CD8-positive, alpha-beta memory T cell (primary cell): ENCODE data around the gene BTBD9. TPM values are rescaled to one million over a fixed set of nuclear protein-coding genes. Genes with fewer than 3 reads are reported as not detected.

Experiments
- CTCF ChIA-PET: fragments of 350-600 bp; sonication (Branson Sonifier 250); formaldehyde crosslinking; loops from one replicate; lab custom pipeline; 2021; ENCODE audit warnings: antibody characterized with exemption; lab: Charles Lee
- POLR2A ChIA-PET: fragments of 350-600 bp; sonication (Branson Sonifier 250); formaldehyde crosslinking; loops from one replicate; lab custom pipeline; 2021; ENCODE audit warnings: antibody characterized with exemption; lab: Charles Lee
- DNase-seq, 5 donors: peaks; one replicate each; pipeline versions ENCODE4 v3.0.0 to v3.0.0-alpha.2; 2020 to 2022; ENCODE audit warnings: mixed read lengths in 1 of 5
- H3K27ac ChIP-seq: one replicate; pipeline ENCODE4 v1.7.0; 2013; ENCODE audit warnings: low read depth, mild to moderate bottlenecking, low read length, moderate library complexity
- H3K27me3 ChIP-seq: 2 replicates; pipeline ENCODE4 v1.7.0; 2013; ENCODE audit warnings: low read length, mild to moderate bottlenecking; ENCODE audit not compliant: insufficient read depth, poor library complexity, severe bottlenecking
- H3K36me3 ChIP-seq: 2 replicates; pipeline ENCODE4 v1.7.0; 2013; ENCODE audit warnings: mild to moderate bottlenecking, low read length, moderate library complexity; ENCODE audit not compliant: insufficient read depth
- H3K4me1 ChIP-seq: 2 replicates; pipeline ENCODE4 v1.7.0; 2013; ENCODE audit warnings: mild to moderate bottlenecking, low read length, moderate library complexity; ENCODE audit not compliant: insufficient read depth
- H3K4me3 ChIP-seq: 2 replicates; pipeline ENCODE4 v1.7.0; 2013; ENCODE audit warnings: mild to moderate bottlenecking, low read length
- H3K9me3 ChIP-seq: 2 replicates; pipeline ENCODE4 v1.7.0; 2013; ENCODE audit warnings: mild to moderate bottlenecking, low read length
- H3K27ac Mint-ChIP-seq, 8 donors: one replicate each; pipeline ENCODE4 v1.8.0; 2020 to 2021; ENCODE audit warnings: mixed read lengths in 8 of 8, mild to moderate bottlenecking in 6 of 8, inconsistent platforms in 3 of 8, moderate library complexity in 3 of 8
- H3K27me3 Mint-ChIP-seq, 2 donors: one replicate each; pipeline ENCODE4 v1.8.0; 2020 to 2021; ENCODE audit warnings: mixed read lengths in 2 of 2, mild to moderate bottlenecking in 1 of 2, moderate library complexity in 1 of 2
- H3K36me3 Mint-ChIP-seq, 3 donors: one replicate each; pipeline ENCODE4 v1.8.0; 2020 to 2021; ENCODE audit warnings: mixed read lengths in 3 of 3, inconsistent platforms in 1 of 3, mild to moderate bottlenecking in 1 of 3
- H3K4me1 Mint-ChIP-seq, 3 donors: one replicate each; pipeline ENCODE4 v1.8.0; 2020 to 2021; ENCODE audit warnings: mixed read lengths in 3 of 3, inconsistent platforms in 1 of 3, mild to moderate bottlenecking in 1 of 3
- H3K4me3 Mint-ChIP-seq, 7 donors: one replicate each; pipeline ENCODE4 v1.8.0; 2020 to 2021; ENCODE audit warnings: mixed read lengths in 7 of 7, mild to moderate bottlenecking in 6 of 7, moderate library complexity in 4 of 7, inconsistent platforms in 2 of 7
- H3K9me3 Mint-ChIP-seq, 5 donors: one replicate each; pipeline ENCODE4 v1.8.0; 2020 to 2022; ENCODE audit warnings: mixed read lengths in 5 of 5, mild to moderate bottlenecking in 3 of 5, moderate library complexity in 2 of 5, inconsistent platforms in 1 of 5
- polyA plus RNA-seq: library from polyadenylated mRNA; unstranded; fragments of 300-500 nt; fragmentation: Illumina TruSeq; gene quantifications from one replicate; pipeline ENCODE4 v1.2.3, GENCODE V29; 2021
- total RNA-seq, 2 experiments: library from RNA; stranded (reverse); gene quantifications; one replicate each; pipeline ENCODE4 v1.2.3, GENCODE V29; 2021

BTBD9 gene
- total and polyA plus RNA-seq, 3 experiments from 2014 or later = 12.2 to 17.7 (median 14.9) TPM

GRCh38 chr6:38259736-38260135 lies 380.0 kb downstream of the BTBD9 start:
- H3K27me3 ChIP-seq = no peaks in the 10 kb centered on the region
- peaks cover 0 to 1% (median 0%) of the 10 kb centered on the region in 3 donors for H3K4me1 Mint-ChIP-seq
- no peaks in the 10 kb centered on the region for H3K27me3 Mint-ChIP-seq
- H3K4me3 Mint-ChIP-seq = no peak overlapping the region
- H3K36me3 ChIP-seq = no peaks in the 10 kb centered on the region
- peaks cover 0 to 4% (median 0%) of the 10 kb centered on the region in 5 donors for H3K9me3 Mint-ChIP-seq
- no peak overlapping the region for H3K27ac ChIP-seq
- no peak for DNase-seq
- no peaks in the 10 kb centered on the region for H3K9me3 ChIP-seq
- POLR2A ChIA-PET = no interaction called here
- H3K4me1 ChIP-seq = no peaks in the 10 kb centered on the region
- CTCF ChIA-PET = no interaction called here
- peaks cover 23 to 40% (median 32%) of the 10 kb centered on the region in 3 donors for H3K36me3 Mint-ChIP-seq
- no peak overlapping the region for H3K27ac Mint-ChIP-seq
- H3K4me3 ChIP-seq = no peak overlapping the region

GRCh38 chr6:38248500-38249234 lies 391.1 kb downstream of the BTBD9 start:
- H3K36me3 ChIP-seq = no peaks in the 10 kb centered on the region
- POLR2A ChIA-PET = no interaction called here

GRCh38 chr6:38245295-38245694 lies 394.4 kb downstream of the BTBD9 start:
- Histone ChIP-seq H3K4me1 (no peaks in the 10 kb centered on the region), H3K9me3 (no peaks in the 10 kb centered on the region), H3K4me3 (no peak overlapping the region), H3K27ac (no peak overlapping the region), H3K36me3 (no peaks in the 10 kb centered on the region), H3K27me3 (no peaks in the 10 kb centered on the region)
- Mint-ChIP-seq H3K4me1 (no peaks in the 10 kb centered on the region), H3K27ac (peak overlapping the region in 1 of 8 donors; percentile 24), H3K27me3 (no peaks in the 10 kb centered on the region), H3K4me3 (no peak overlapping the region), H3K36me3 (peaks cover 9 to 46% (median 10%) of the 10 kb centered on the region in 3 donors), H3K9me3 (no peaks in the 10 kb centered on the region)
- ChIA-PET POLR2A (no interaction called here), CTCF (no interaction called here)
- no peak for DNase-seq

More at GRCh38 chr6:38248500-38249234, 391.1 kb downstream of the BTBD9 start:
- Histone ChIP-seq H3K27me3 (no peaks in the 10 kb centered on the region), H3K27ac (no peak overlapping the region), H3K4me3 (no peak overlapping the region), H3K9me3 (no peaks in the 10 kb centered on the region), H3K4me1 (no peaks in the 10 kb centered on the region)
- no peak overlapping the region for H3K4me3 Mint-ChIP-seq
- DNase-seq = no peak
- H3K9me3 Mint-ChIP-seq = no peaks in the 10 kb centered on the region
- H3K27ac Mint-ChIP-seq = no peak overlapping the region
- H3K27me3 Mint-ChIP-seq = no peaks in the 10 kb centered on the region
- CTCF ChIA-PET = no interaction called here
- peaks cover 0 to 2% (median 0%) of the 10 kb centered on the region in 3 donors for H3K4me1 Mint-ChIP-seq
- peaks cover 8 to 39% (median 9%) of the 10 kb centered on the region in 3 donors for H3K36me3 Mint-ChIP-seq

- no peaks in the 10 kb centered on the region for H3K36me3 ChIP-seq
- no peak for DNase-seq
- ChIA-PET CTCF (no interaction called here), POLR2A (no interaction called here)
- H3K9me3 ChIP-seq = no peaks in the 10 kb centered on the region
- H3K4me3 ChIP-seq = no peak overlapping the region
- no peaks in the 10 kb centered on the region for H3K27me3 ChIP-seq
- no peak overlapping the region for H3K27ac ChIP-seq
- Mint-ChIP-seq H3K36me3 (peaks cover 9 to 45% (median 10%) of the 10 kb centered on the region in 3 donors), H3K4me3 (no peak overlapping the region), H3K4me1 (peaks cover 0 to 2% (median 0%) of the 10 kb centered on the region in 3 donors), H3K27me3 (no peaks in the 10 kb centered on the region), H3K9me3 (no peaks in the 10 kb centered on the region), H3K27ac (no peak overlapping the region)
- H3K4me1 ChIP-seq = no peaks in the 10 kb centered on the region
Observed at GRCh38 chr6:38244869-38245268, 394.9 kb downstream of the BTBD9 start.

GRCh38 chr6:38241200-38241871 lies 398.4 kb downstream of the BTBD9 start:
- Mint-ChIP-seq H3K9me3 (no peaks in the 10 kb centered on the region), H3K4me3 (no peak overlapping the region), H3K27me3 (no peaks in the 10 kb centered on the region), H3K27ac (no peak overlapping the region), H3K4me1 (peaks cover 0 to 3% (median 2%) of the 10 kb centered on the region in 3 donors), H3K36me3 (peaks cover 8 to 30% (median 9%) of the 10 kb centered on the region in 3 donors)
- ChIA-PET CTCF (no interaction called here), POLR2A (no interaction called here)
- DNase-seq = no peak
- Histone ChIP-seq H3K9me3 (no peaks in the 10 kb centered on the region), H3K4me3 (no peak overlapping the region), H3K27me3 (no peaks in the 10 kb centered on the region), H3K4me1 (no peaks in the 10 kb centered on the region), H3K36me3 (no peaks in the 10 kb centered on the region), H3K27ac (no peak overlapping the region)

- Histone ChIP-seq H3K9me3 (no peaks in the 10 kb centered on the region), H3K27ac (no peak overlapping the region), H3K27me3 (no peaks in the 10 kb centered on the region), H3K36me3 (no peaks in the 10 kb centered on the region), H3K4me3 (no peak overlapping the region), H3K4me1 (no peaks in the 10 kb centered on the region)
- DNase-seq = no peak
- POLR2A ChIA-PET = no interaction called here
- Mint-ChIP-seq H3K4me3 (no peak overlapping the region), H3K4me1 (peaks cover 0 to 3% (median 2%) of the 10 kb centered on the region in 3 donors), H3K27ac (no peak overlapping the region), H3K9me3 (no peaks in the 10 kb centered on the region), H3K27me3 (no peaks in the 10 kb centered on the region), H3K36me3 (peaks cover 9 to 24% (median 10%) of the 10 kb centered on the region in 3 donors)
- CTCF ChIA-PET = no interaction called here
Observed at GRCh38 chr6:38239719-38240451, 399.8 kb downstream of the BTBD9 start.

- Histone ChIP-seq H3K36me3 (no peaks in the 10 kb centered on the region), H3K9me3 (no peaks in the 10 kb centered on the region), H3K4me3 (no peak overlapping the region), H3K27ac (no peak overlapping the region), H3K4me1 (no peaks in the 10 kb centered on the region), H3K27me3 (no peaks in the 10 kb centered on the region)
- Mint-ChIP-seq H3K36me3 (peaks cover 2 to 6% (median 5%) of the 10 kb centered on the region in 3 donors), H3K4me1 (peaks cover 0 to 4% (median 3%) of the 10 kb centered on the region in 3 donors), H3K27ac (no peak overlapping the region), H3K9me3 (no peaks in the 10 kb centered on the region), H3K4me3 (no peak overlapping the region), H3K27me3 (no peaks in the 10 kb centered on the region)
- ChIA-PET POLR2A (no interaction called here), CTCF (no interaction called here)
- no peak for DNase-seq
Observed at GRCh38 chr6:38236631-38237030, 403.1 kb downstream of the BTBD9 start.
